ENCODE results near the gene CHST8. TPM values are rescaled to one million over a fixed set of nuclear protein-coding genes. Genes with fewer than 3 reads are reported as not detected.

CHST8 gene
- total RNA-seq, 1 donor from 2014 or later = not detected

DNA sequence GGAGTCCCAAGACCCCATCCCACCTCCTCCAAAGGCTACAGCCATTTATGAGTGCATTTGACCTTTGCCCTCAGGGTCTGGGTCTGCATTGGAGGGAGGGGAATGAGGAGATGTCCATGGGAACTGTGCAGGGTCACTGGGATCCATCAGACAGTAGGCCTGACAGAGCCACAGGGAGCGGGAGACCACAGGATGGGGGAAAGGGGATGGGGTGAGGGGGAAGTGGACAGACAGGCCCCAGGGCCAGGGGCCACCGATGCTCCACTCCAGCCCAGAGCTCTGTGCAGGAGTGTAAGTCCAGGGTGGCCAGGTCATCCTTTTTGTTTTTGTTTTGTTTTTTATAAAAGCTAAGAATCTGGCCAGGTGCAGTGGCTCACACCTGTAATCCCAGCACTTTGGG, 82.5 kb downstream of the CHST8 start:
- no peaks in the 10 kb centered on the region for H3K9me3 ChIP-seq (ENCODE audit: insufficient read depth, low read depth, low read length)
- H3K27ac ChIP-seq (ENCODE audit: low read depth, low read length) = no peak overlapping the region
- H2AFZ ChIP-seq (ENCODE audit: low read depth, low read length) = no peak overlapping the region
- H4K20me1 ChIP-seq (ENCODE audit: insufficient read depth, low read length) = no peaks in the 10 kb centered on the region
- no peaks in the 10 kb centered on the region for H3K36me3 ChIP-seq (ENCODE audit: insufficient read depth, low read length)
- TF ChIP-seq, protein P1, sequence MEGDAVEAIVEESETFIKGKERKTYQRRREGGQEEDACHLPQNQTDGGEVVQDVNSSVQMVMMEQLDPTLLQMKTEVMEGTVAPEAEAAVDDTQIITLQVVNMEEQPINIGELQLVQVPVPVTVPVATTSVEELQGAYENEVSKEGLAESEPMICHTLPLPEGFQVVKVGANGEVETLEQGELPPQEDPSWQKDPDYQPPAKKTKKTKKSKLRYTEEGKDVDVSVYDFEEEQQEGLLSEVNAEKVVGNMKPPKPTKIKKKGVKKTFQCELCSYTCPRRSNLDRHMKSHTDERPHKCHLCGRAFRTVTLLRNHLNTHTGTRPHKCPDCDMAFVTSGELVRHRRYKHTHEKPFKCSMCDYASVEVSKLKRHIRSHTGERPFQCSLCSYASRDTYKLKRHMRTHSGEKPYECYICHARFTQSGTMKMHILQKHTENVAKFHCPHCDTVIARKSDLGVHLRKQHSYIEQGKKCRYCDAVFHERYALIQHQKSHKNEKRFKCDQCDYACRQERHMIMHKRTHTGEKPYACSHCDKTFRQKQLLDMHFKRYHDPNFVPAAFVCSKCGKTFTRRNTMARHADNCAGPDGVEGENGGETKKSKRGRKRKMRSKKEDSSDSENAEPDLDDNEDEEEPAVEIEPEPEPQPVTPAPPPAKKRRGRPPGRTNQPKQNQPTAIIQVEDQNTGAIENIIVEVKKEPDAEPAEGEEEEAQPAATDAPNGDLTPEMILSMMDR (IDR thresholded peaks at IDR 0.05; ENCODE audit: insufficient read depth, low read depth, low read length) = no peak
- TF ChIP-seq EZH2 (IDR thresholded peaks at IDR 0.05; ENCODE audit: insufficient read depth, low read length) = no peak
- no peak overlapping the region for H3K27ac Mint-ChIP-seq (ENCODE audit: unreplicated experiment)
- DNase-seq (ENCODE audit: low read depth) = no peak
- no peaks in the 10 kb centered on the region for H3K9me3 Mint-ChIP-seq (ENCODE audit: unreplicated experiment)
- no peaks in the 10 kb centered on the region for H3K36me3 Mint-ChIP-seq (ENCODE audit: low read depth, unreplicated experiment)
- H3K4me3 ChIP-seq (ENCODE audit: insufficient read depth, low read depth, low read length) = no peak overlapping the region
- H3K27me3 Mint-ChIP-seq (ENCODE audit: low read depth, unreplicated experiment) = peaks cover 26% of the 10 kb centered on the region
- no peaks in the 10 kb centered on the region for H3K4me1 Mint-ChIP-seq (ENCODE audit: low read depth, unreplicated experiment)
- H3K27me3 ChIP-seq (ENCODE audit: insufficient read depth, low read length) = no peaks in the 10 kb centered on the region
- no peak overlapping the region for H3K9ac ChIP-seq (ENCODE audit: low read length)
- H3K4me1 ChIP-seq (ENCODE audit: insufficient read depth, low read length) = no peaks in the 10 kb centered on the region
- no peaks in the 10 kb centered on the region for H3K79me2 ChIP-seq (ENCODE audit: insufficient read depth, low read length)
- FAIRE-seq = no peak
- H3K4me2 ChIP-seq (ENCODE audit: low read length) = no peak overlapping the region
- no peak overlapping the region for H3K4me3 Mint-ChIP-seq (ENCODE audit: unreplicated experiment)

DNA sequence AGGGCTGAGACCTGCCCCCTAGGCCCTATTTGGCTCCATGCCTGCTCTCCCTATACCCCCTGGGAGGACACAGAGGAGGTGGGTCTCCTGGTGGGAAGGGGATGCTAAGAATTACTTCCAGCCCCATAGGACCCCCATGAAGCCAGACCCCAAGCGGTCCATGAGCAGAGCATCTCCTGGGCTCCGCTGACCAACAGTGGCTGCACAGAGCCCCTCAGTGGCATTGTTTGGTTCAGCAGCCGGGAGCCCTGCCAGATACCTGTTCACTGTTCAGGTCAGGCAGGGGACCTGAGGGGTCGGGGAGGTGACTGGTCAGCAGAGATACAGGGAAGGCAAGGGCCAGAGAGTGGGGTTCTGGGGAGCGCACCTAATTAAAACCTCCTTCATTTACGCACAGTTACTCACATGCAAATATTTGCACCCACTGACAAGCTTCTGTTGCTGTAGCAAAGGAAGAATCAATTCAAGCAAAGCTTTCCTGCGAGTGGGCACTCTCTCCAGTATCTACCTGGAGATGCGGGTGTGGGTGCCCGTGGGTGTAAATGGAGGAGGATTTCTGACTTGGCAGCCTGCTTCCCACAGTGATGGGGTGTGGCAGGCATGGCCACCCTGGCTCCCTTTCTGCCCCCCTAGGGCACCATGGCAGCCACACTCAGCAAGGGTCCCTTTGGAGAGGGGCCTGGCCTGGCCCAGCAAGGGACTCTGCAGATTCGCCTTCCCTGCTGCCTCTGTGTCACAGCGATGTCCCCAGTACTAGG, 83.5 kb downstream of the CHST8 start:
- no peak for DNase-seq (ENCODE audit: low read depth)
- TF ChIP-seq, protein P1 (IDR thresholded peaks at IDR 0.05; ENCODE audit: insufficient read depth, low read depth, low read length) = no peak
- no peak for TF ChIP-seq EZH2 (IDR thresholded peaks at IDR 0.05; ENCODE audit: insufficient read depth, low read length)
- Histone ChIP-seq H3K27ac (ENCODE audit: low read depth, low read length) (no peak overlapping the region), H4K20me1 (ENCODE audit: insufficient read depth, low read length) (no peaks in the 10 kb centered on the region), H3K36me3 (ENCODE audit: insufficient read depth, low read length) (no peaks in the 10 kb centered on the region), H2AFZ (ENCODE audit: low read depth, low read length) (no peak overlapping the region), H3K4me2 (ENCODE audit: low read length) (no peak overlapping the region), H3K4me3 (ENCODE audit: insufficient read depth, low read depth, low read length) (no peak overlapping the region), H3K9me3 (ENCODE audit: insufficient read depth, low read depth, low read length) (no peaks in the 10 kb centered on the region), H3K9ac (ENCODE audit: low read length) (no peak overlapping the region), H3K27me3 (ENCODE audit: insufficient read depth, low read length) (no peaks in the 10 kb centered on the region), H3K79me2 (ENCODE audit: insufficient read depth, low read length) (no peaks in the 10 kb centered on the region), H3K4me1 (ENCODE audit: insufficient read depth, low read length) (no peaks in the 10 kb centered on the region)
- Mint-ChIP-seq H3K27ac (ENCODE audit: unreplicated experiment) (no peak overlapping the region), H3K36me3 (ENCODE audit: low read depth, unreplicated experiment) (no peaks in the 10 kb centered on the region), H3K4me1 (ENCODE audit: low read depth, unreplicated experiment) (no peaks in the 10 kb centered on the region), H3K9me3 (ENCODE audit: unreplicated experiment) (no peaks in the 10 kb centered on the region), H3K27me3 (ENCODE audit: low read depth, unreplicated experiment) (peaks cover 18% of the 10 kb centered on the region), H3K4me3 (ENCODE audit: unreplicated experiment) (no peak overlapping the region)
- no peak for FAIRE-seq

DNA sequence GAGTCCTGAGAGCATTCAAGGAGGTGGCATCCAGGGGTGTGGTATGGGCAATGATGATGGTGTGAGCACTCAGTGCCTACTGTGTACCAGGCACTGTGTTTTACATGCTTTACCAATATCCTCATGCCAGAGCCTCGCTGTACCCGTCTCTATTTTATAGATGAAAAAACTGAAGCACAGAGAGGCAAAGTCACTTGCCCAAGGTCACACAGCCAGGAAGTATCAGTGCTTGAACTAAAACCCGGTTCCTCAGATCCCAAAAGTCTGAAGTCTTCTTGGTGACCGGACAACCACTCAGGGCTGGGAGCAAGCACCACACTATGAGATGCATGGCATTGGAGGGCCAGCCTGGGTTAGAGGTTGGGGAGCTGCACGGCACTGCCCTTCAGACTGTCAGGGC, 84.1 kb downstream of the CHST8 start:
- H3K36me3 Mint-ChIP-seq (ENCODE audit: low read depth, unreplicated experiment) = no peaks in the 10 kb centered on the region
- H3K9me3 Mint-ChIP-seq (ENCODE audit: unreplicated experiment) = no peaks in the 10 kb centered on the region
- no peak for FAIRE-seq
- no peaks in the 10 kb centered on the region for H3K36me3 ChIP-seq (ENCODE audit: insufficient read depth, low read length)
- no peak overlapping the region for H2AFZ ChIP-seq (ENCODE audit: low read depth, low read length)
- no peak overlapping the region for H3K4me2 ChIP-seq (ENCODE audit: low read length)
- H3K4me1 Mint-ChIP-seq (ENCODE audit: low read depth, unreplicated experiment) = no peaks in the 10 kb centered on the region
- no peaks in the 10 kb centered on the region for H3K9me3 ChIP-seq (ENCODE audit: insufficient read depth, low read depth, low read length)
- H3K4me3 Mint-ChIP-seq (ENCODE audit: unreplicated experiment) = no peak overlapping the region
- H3K4me1 ChIP-seq (ENCODE audit: insufficient read depth, low read length) = no peaks in the 10 kb centered on the region
- H3K27me3 ChIP-seq (ENCODE audit: insufficient read depth, low read length) = no peaks in the 10 kb centered on the region
- no peak overlapping the region for H3K27ac ChIP-seq (ENCODE audit: low read depth, low read length)
- no peaks in the 10 kb centered on the region for H3K79me2 ChIP-seq (ENCODE audit: insufficient read depth, low read length)
- TF ChIP-seq EZH2 (IDR thresholded peaks at IDR 0.05; ENCODE audit: insufficient read depth, low read length) = no peak
- TF ChIP-seq, protein P1 (IDR thresholded peaks at IDR 0.05; ENCODE audit: insufficient read depth, low read depth, low read length) = no peak
- no peak overlapping the region for H3K9ac ChIP-seq (ENCODE audit: low read length)
- peaks cover 13% of the 10 kb centered on the region for H3K27me3 Mint-ChIP-seq (ENCODE audit: low read depth, unreplicated experiment)
- no peak for DNase-seq (ENCODE audit: low read depth)
- H3K27ac Mint-ChIP-seq (ENCODE audit: unreplicated experiment) = no peak overlapping the region
- no peaks in the 10 kb centered on the region for H4K20me1 ChIP-seq (ENCODE audit: insufficient read depth, low read length)
- no peak overlapping the region for H3K4me3 ChIP-seq (ENCODE audit: insufficient read depth, low read depth, low read length)
